8988T (cell line): Measurements from ENCODE around the gene MOK.
"Not testable (repeated sequence)": the region's sequence is repeated elsewhere in the genome, so short reads cannot be mapped to it uniquely, and the experiment has no call there.

Experiments
- DNase-seq: peaks from one replicate; pipeline ENCODE4 v3.0.0; 2011

Gene MOK, protein sequence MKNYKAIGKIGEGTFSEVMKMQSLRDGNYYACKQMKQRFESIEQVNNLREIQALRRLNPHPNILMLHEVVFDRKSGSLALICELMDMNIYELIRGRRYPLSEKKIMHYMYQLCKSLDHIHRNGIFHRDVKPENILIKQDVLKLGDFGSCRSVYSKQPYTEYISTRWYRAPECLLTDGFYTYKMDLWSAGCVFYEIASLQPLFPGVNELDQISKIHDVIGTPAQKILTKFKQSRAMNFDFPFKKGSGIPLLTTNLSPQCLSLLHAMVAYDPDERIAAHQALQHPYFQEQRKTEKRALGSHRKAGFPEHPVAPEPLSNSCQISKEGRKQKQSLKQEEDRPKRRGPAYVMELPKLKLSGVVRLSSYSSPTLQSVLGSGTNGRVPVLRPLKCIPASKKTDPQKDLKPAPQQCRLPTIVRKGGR

DNA sequence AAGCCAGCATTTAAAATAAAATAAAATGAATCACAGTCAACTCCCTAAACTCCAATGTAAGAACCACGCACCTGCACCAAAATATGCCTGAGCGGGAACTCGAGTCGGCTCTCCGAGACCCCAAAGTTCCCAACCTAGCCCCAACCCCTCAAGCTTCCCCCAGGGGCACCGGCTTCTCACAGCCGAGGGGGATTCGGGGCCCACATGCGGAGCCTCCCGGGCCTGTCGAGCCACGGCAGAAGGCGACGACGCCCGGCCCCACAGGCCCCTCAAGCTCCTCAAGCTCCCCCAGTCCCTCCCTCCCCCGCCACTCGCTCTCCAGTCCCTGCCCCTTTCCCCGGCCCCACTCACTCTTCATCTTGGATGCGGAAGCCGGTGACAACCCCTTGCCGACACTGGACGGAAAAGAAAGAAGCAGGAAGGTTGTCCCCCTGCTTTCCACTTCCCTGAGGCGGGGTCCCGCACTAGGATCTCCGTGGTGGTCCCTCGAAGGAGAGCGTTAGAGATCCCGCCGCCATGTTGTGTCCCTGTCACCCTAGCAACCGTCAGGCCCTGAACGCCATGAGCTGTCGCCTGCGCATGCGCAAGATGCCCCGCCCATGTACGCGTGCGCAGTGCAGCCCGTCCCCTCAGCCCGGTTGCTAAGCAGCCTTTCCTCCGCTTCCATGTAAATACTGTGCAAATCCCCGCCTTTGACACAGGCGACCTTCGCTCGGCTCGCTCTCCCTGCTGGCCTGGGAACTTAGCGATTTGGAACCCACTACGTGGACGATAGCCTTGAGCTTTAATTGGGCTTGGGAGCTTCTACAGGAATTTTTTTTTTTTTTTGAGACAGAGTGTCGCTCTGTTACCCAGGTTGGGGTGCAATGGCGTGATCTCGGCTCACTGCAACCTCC is at the start of gene MOK:
Gene MOK, minus strand, starts transcription at position 554 of the 896 bp plus-strand sequence. Its CDS starts 196 bp downstream, at position 358.
- peak; percentile 87 for DNase-seq

DNA sequence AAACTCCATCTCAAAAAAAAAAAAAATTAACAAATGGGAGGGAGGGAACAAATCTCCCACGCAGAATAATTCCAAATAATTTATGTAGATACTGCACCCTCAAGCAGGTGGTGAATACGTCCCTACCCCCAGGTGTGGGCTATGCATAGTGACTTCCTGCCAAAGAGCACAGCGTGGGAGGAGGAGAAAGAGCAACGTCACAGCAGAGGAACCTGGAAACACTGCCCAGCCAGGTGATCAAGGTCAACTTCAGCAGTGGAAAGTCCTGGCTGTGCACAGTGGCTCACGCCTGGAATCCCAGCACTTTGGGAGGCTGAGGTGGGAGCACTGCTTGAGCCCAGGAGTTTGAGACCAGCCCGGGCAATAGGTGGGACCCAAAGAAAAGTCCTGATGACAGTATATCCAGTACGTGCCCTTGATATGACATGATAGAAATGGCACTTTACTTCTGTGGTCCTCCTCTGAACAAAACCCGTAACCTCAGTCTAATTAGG is 48.2 kb upstream of the MOK start:
- DNase-seq, result no peak

DNA sequence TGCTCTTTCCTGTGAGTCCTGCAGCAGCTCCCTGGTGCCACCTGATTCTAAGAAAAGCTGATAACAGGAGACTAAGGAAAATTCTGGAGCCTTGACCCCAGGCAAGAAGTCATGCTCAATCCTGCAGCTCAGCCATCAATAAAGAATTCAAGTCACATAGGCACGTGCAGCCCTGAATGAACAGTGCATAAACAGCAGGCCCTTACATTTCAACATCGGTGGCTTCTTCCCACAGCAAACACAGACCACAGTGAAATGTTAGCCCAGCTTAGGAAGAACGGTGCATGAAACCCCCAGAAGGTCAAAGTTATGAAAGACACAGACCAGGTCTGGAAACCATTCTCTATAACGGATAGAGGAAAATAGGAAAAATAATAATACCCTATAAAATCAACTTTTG is 47.2 kb upstream of the MOK start:
- DNase-seq, result no peak

DNA sequence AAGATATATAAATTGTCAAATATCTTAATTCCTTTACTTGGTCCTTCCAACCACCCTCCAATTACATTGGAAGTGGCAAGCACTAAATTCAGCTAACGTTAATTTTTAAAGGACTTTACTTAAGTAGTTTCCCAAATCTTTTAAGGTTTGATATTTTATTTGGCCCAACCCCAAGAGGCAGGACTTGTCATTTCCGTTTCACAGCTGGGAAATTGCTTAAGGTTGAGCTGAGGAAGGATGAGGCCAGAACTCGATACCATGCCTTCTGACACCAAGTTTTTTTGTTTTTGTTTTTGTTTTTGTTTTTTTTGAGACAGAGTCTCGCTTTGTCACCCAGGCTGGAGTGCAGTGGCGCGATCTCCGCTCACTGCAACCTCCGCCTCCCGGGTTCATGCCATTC is 46.6 kb upstream of the MOK start:
- DNase-seq, result not testable (repeated sequence)

DNA sequence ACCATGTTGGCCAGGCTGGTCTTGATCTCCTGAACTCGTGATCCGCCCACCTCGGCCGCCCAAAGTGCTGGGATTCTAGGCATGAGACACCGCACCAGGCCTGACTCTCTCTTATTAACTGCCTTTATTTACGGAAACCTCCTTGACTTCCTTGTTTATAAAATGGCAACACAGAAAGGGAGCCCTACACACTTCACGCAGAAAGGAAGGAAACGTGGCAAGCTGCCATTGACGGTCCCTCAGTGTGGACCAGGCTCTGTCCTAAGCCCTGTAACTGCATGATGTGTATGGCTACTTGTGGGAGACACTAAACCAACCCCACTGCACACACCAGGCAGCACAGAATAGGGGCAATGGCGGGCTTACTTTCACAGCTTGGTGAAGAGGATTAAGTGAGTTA is 46.1 kb upstream of the MOK start:
- DNase-seq, result no peak

DNA sequence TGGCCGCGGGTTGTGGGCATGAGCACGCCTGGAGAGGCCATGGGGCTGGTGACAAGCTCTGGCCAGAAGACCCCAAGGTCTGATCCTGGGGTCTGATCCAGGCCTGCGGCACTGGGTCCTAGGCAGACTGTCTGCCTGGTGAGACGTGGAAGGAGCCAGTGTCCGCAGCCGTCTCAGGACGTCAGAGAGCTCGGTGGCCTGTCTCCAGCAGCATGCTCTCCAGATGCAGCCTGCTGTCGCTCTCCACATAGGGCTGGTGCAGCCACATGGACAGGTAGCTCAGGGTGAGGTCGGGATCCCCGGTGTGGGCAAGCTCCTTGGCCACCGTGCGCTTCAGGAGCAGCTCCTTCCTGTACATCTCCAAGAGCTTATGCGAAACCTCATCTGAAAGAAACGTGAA is 43.4 kb upstream of the MOK start:
- DNase-seq, result no peak

DNA sequence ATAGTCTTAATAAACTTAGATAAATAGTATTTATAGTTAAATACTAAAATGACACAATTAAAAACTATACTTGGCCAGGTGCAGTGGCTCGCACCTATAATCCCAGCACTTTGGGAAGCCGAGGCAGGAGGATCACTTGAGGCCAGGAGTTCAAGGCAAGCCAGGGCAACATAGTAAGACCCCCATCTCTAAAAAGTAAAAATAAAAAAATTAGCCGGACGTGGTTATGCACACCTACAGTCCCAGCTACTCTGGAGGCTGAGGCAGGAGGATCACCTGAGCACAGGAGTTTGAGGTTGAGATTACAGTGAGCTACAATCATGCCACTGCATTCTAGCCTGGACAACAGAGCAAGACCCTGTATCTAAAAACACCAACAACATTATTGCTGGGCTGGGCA is 41.7 kb upstream of the MOK start:
- no peak for DNase-seq

DNA sequence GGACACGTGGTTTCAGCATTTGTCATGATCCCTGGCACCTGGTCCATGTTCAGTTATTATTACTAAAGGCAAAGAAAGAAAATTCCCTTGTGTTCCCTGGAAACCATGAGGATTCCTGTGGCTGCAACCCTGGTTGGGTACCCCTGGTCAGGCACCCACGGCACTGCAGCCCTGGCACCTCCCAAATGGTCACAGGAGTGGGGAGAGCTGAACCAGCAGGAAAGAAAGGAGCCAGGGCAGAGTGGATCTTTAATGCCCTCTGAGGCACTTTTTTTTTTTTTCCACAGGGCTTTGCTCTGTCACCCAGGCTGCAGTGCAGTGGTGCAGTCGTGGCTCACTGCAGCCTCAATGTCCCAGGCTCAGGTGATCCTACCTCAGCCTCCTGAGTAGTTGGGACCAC is 40.3 kb upstream of the MOK start:
- no peak for DNase-seq

DNA sequence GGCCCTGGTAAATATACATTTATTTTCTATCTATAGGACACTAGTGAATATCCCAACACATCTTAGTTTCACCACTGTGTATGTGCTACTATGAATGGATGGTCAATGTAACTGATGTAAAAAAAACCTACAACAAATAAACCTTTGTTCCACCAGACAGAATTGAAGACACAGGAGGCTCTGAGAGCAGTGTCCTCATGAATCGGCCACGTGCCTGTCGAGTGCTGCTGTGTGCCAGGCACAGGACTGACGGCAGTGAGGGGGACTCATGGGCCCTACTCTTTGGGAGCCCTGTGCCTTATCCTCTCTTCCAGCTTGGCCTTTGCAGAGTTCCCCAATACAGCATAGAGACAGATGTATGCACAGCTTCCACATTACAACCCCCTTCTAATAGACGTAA is 39.5 kb upstream of the MOK start:
- DNase-seq, result no peak

DNA sequence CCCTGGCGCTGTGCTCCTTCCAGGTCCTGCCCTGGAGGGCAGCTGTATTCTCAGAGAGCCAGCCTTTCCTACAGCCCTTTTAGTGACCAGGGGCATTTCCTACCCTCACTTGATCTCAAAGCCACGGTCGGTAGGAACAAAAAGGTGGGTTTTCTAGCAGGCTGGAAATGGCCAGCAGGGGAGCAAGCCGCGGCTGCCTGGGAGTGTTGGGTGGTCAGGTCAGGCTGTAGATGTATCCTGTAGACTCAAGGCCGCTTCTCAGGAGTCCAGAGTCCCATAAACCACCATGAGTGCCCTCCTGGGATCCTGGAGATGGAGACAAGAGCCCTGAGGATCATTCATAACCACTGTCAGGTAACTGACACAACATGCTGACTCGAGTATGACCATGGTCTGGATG is 39.1 kb upstream of the MOK start:
- DNase-seq, result no peak

DNA sequence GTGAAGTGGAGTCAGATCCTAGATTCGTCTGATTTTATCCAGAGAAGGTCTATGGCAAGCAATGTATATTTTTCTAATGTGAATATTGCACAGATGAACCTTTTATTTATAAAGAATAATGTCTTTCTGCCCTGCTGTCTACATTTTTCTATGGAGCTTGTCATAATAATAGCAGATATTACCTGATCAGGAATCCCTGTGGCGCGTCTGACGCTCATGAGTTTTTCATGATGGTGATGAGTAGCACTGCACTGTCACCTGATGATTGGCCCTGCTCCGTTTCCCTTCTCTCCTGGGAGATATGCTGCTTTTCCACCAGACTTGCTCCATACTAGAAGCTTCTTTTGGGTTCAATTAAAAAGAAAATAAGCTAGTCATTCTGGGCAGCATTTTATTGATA is 37.3 kb upstream of the MOK start:
- no peak for DNase-seq

DNA sequence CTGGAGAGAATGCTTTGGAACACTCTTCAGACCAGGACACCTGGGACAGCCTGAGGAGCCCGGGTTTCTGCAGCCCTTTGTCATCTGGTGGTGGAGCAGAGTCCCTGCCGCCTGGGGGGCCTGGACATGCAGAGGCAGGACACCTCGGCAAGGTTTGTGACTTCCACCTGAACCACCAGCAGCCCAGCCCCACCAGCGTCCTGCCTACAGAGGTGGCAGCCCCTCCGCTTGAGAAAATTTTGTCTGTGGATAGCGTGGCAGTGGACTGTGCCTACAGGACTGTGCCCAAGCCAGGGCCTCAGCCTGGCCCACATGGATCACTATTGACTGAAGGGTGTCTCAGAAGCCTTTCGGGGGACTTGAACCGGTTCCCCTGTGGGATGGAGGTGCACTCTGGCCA is 36.6 kb upstream of the MOK start:
- DNase-seq, result no peak

DNA sequence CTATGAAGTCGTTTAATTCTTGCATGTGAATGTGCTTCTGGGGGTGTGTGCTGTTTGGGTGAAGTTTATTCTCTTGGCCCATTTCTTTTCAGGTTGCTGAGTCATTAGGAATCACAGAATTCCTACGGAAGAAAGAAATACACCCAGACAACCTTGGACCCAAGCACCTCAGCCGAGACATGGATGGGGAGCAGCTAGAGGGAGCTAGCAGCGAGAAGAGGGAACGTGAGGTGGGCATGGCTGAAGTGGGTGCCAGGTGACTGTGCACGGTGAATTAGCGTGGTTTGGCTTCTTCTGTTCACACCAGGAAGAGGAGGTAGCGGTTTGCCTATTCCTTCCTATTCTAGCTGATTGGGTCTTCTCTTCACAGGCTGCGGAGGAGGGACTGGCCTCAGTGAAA is 33.8 kb upstream of the MOK start:
- DNase-seq, result no peak

DNA sequence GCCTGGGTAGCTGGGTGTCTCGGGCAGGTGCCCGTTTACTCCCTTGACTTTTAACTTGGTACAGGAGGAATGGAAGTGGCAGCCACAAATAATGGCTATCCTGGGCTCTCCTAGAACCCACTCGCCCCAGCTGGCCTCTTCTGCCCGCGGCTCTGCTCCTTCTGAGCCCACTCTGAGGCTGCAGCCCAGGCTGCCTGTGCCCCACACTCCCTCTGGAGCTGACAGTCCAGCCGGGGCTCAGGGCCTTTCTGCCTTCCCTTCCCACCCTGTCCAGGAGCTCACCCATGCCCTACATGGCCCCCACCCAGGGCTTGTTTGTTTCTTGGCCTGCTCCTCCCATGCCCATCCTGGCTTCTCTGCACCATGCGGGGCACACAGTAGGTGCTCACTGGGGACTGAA is 30.2 kb upstream of the MOK start:
- DNase-seq, result no peak

DNA sequence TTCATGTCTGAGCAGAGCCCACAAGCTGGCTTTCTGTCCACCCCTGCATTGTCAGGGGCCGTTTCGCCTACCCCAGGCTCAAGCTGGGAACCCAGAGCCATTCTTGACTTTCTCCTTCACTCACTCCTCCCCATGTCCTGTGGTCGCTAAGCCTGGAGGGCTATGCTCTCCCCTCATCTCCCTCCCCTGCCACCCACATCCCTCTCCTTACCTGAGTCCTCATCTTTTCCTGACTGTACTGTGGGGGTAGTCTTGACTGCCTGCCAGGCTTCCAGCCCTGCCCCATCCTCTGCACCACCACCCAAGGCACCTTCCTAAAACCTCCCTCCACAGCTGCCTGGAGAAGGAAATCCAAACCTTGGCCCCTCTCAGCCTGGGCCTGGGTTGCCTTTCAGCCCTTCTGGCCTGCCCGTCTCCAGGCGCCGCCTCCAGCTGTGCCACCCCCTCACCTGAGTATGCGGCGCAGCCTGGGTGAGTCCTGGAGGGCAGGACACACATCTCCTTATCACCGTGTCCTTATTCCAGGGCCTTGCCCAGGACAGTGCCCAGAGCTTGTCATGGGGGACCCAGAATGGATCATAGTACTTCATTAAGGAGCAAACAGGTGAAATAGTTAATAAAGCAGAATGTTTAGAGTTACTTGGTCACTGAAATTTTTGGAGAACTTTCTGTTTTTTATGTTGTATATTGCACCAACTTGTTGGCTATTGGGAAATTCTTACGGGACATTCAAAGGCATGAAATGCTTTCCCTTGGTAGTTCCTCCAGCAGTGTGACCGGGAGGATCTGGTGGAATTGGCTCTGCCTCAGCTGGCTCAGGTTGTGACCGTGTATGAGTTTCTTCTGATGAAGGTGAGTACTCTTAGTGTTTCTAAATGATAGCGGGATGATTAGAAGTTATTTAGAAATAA is 29.1 kb upstream of the MOK start:
- DNase-seq, result no peak

DNA sequence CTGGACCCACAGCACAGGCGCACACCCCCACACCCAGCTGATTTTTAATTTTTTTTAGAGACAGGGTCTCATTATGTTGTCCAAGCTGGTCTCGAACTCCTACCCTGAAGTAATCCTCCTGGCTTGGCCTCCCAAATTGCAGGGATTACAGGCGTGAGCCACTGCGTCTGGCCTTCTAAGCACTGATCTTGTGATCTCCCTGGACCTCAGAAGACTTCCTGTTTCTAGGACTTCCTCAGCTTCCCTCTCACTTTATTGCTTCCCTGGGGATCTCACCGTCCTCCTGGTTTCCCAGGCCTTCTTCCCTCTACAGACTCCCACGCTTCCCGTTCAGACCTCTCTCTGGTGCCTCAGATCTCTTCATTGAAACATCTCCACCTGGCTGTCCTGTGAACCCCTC is 28.4 kb upstream of the MOK start:
- no peak for DNase-seq

DNA sequence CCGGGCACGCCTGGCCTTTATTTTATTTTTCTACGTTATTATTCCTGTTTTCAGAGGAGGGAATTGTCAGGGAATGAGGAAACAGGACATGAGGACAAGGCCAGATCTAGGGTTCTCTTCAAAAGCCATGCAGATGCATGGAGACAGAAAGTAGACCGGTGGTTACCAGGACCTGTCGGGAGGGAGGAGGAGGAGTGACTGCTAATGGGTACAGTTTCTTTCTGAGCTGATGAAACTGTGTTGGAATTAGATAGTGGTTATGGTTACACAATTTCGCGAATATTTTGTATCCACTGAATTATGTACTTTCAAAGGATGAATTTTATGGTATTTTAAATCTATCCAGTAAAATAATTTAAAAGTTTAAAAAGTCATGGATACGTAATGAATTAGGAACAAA is 25.8 kb upstream of the MOK start:
- DNase-seq, result no peak

DNA sequence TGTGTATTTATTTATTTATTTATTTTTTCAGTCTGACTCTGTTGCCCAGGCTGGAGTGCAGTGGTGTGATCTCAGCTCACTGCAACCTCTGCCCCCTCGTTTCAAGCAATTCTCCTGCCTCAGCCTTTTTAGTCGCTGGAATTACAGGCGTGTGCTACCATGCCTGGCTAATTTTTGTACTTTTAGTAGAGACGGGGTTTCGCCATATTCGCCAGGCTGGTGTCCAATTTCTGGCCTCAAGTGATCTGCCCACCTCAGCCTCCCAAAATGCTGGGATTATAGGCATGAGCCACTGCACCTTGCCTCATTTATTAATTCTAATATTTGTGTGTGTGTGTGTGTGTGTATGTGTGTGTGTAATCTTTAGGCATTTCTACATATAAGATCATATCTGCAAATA is 24.4 kb upstream of the MOK start:
- DNase-seq, result not testable (repeated sequence)

DNA sequence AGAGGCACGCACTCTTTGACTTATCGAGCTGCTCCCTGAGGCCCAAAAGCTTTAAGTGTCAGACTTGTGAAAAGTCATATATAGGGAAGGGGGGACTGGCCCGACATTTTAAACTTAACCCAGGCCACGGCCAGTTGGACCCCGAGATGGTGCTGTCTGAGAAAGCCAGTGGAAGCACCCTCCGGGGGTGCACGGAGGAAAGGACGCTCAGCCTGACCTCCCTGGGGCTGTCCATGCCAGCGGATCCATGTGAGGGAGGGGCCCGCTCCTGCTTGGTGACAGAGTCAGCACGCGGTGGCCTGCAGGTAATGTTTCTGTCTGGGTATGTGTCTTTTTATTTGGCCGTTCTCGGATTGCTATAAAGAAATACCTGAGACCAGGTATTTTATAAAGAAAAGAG is 21.6 kb upstream of the MOK start:
- DNase-seq, result no peak

DNA sequence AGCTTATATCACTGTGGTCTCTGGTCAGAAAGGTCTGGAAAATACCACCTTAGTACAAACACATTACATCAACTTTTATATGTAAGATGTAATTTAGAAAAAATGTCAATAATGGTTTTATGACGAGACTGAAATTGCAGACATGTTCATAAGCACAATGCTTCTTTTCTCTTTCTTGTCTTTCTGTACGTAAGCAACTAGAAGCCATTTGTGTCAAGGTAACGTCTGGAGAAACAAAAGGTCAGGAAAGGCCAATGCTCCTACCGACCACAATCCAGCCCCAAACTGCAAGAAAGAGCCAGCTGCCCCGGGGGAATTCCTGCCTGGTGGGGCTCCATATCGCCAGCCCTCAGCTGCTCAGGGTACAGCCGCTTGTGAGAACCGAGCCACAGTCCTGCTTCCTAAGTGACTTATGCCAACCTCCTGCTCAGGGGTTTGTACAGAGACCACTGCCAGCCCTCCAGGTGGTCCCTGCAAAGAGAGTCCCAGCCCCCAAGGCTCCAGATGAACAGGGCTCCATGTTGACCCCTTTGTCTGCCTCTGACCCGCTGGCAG is 20.9 kb upstream of the MOK start:
- no peak for DNase-seq

DNA sequence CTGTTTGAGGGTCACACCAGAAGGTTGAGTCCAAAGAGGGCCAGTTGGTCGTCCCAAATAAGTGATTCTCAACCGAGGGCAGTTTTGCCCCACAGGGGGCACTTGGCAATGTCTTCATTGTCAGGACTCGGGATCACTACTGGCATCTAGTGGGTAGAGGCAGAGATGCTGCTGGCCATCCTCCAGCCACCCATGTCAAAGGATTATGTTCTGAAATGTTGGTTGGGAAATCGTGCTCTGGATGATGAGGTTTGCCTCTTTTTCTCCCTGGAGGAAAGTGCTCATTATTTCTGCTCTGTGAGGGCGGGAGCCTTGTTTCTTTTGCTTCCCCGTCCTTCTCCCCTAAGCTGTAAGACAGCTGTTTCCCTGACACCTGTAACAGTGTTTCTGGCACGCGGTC is 18.1 kb upstream of the MOK start:
- peak; percentile 79 for DNase-seq
